Astrocyte of the hippocampus (primary cell): Measurements from ENCODE around the gene ZDHHC22.

ENCODE experiments used
- DNase-seq: peaks from one replicate; pipeline ENCODE4 v3.0.0; 2011; ENCODE audit warnings: low read depth, low spot score

The ZDHHC22 gene

DNA sequence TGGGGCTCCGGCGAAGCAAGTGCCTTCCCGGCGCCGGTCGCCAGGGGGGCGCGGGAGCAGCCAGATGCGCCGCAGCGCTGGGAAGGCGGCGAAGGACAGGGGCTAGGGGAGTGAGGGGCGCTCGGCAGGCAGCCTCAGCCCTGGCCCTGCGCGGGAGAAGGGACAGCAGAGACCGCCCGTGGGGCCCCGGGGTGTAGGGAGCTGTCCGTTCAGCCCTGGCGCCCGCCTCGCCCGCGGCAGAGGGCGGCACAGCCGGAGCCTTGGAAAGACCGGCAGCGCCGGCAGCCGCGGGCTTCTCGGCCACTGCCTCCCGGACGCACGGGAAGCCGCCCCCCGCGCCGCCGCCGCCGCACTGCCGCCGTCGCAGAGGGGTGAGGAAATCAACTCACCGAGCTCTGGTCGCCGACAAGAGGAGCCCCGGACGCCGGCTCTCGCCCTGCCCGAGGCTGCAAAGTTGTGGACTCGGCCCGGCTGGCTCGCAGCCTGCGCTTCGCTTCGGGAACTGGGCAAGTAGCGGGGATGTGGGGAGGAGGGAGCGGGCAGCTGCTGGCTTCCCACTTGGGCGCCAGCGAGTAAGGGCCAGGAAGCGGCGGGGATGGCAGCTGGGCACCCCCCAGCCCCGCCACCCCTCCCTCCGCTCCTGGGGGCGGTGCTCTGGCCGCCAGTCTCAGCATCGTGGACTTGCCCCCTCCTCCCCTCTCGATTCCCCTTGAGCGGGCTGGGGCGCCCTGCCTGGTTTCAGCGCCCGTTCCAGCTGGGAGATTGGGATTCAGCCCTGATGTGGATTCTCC, at the start of gene ZDHHC22:
ZDHHC22 (minus strand) TSS at position 578 of the 791 bp plus-strand sequence. CDS start 2,053 bp downstream, outside the sequence.
- peak; percentile 77 for DNase-seq

DNA sequence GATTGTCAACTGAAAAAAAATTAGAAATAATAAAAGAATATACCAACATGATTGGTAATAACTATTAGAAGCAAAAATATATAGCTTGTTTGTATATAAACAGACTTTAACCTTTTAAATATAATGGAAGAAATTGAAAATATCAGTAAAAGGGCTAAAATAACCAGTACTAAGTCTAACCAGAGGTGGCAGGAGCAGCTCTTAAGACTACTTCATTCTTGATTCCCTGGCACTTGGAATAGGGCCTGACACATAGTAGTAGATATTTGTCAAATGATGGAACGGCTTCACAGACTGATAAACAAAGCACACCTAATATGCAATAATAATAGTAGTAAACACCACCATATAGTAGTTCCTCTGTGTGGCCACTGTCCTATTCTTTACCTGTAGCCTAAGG, 49.4 kb upstream of the ZDHHC22 start:
- no peak for DNase-seq

DNA sequence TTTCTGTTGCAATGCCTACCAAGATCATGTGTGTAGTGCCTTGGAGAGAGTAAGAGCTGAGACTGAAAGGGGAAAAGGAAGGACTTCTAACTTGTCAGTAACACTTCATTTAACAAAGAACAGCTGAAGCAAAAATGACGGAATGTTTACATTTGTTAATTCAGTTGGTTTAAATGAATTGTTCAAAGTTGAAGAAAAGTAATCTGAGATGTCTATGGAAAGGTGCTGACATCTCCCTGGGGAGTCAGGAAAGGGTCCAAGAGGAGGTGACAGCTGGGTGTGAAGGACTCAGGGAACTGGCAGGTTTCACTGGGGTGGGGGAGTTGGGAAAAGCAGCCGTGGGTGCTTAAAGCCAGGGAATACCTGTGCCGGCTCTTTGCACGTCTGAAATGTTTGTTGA, 47.9 kb upstream of the ZDHHC22 start:
- no peak for DNase-seq

- DNase-seq, result no peak
Measured at GRCh38 chr14:77187649-77188012, 46.0 kb upstream of the ZDHHC22 start.

DNA sequence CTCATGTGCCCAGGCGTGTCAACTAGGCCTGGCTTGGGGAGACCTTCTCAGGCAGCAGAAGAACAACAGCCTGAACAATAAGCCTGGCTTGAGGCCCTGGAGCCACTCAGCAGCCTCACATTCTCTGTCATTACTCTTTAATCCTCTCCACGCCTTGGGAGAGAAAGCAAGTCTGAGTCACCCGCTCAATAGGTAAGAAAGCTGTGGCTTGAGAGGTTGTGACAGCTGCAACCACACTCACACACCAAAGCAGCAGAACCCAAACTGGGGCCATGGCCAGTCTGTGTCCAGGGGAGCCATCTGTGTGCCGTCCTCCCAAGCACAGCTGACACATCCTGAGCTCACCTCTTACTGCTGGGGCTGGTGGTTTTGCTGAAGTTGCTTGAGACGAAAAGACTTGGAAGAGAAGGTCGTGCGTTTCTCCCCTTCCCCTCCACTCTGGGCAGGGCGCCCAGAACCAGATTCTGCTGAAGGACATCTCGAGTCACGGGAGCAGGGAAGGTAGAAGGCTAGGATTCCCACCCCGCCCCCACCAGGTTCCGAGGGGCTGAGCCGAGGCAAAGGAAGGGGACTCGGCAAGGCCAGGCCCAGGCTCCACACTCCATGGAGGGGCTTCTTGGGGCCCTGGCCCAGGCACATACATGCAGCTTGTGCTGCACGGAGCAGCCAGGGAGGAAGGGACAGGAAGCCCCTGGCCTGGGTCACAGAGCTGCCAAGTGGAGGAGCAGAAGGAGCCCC, 45.5 kb upstream of the ZDHHC22 start:
- DNase-seq, result peak; percentile 88

- no peak for DNase-seq
Measured at GRCh38 chr14:77185093-77185465, 43.5 kb upstream of the ZDHHC22 start.

DNA sequence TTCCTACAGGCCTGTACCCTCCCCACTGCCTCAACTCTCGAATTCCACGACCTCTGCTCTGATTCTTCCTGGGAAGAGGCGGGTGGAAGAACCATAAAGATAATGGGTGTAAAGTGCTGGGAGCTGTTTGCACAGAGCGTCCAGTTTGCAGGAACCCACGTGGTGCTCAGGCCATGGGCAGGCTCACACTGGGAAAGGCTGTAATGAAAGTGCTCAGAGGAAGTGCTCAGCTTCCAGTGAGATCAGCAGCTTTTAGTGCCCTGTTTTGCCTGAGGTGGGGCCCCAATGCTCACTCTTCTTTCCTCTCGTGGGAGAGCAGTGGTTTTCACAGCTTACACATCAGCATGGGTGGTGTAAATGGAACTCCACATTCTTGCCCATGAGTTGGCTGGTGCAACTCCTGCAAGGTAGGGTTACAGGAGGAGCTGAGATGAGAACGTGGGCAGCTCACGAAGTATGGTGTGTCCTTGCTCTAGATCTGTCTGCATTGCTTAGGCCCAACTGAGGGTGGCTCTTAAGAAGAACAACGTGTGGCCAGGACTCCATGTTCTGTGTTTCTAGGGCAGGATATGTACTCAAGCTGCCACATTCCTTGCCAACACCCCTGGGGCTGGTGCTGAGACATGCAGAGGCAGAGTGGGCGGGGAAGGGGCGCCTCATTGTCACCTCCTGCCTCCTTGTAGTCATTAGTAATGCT, 43.0 kb upstream of the ZDHHC22 start:
- DNase-seq, result no peak

GRCh38 chr14:77183896-77184295, 42.3 kb upstream of the ZDHHC22 start:
- no peak for DNase-seq

DNA sequence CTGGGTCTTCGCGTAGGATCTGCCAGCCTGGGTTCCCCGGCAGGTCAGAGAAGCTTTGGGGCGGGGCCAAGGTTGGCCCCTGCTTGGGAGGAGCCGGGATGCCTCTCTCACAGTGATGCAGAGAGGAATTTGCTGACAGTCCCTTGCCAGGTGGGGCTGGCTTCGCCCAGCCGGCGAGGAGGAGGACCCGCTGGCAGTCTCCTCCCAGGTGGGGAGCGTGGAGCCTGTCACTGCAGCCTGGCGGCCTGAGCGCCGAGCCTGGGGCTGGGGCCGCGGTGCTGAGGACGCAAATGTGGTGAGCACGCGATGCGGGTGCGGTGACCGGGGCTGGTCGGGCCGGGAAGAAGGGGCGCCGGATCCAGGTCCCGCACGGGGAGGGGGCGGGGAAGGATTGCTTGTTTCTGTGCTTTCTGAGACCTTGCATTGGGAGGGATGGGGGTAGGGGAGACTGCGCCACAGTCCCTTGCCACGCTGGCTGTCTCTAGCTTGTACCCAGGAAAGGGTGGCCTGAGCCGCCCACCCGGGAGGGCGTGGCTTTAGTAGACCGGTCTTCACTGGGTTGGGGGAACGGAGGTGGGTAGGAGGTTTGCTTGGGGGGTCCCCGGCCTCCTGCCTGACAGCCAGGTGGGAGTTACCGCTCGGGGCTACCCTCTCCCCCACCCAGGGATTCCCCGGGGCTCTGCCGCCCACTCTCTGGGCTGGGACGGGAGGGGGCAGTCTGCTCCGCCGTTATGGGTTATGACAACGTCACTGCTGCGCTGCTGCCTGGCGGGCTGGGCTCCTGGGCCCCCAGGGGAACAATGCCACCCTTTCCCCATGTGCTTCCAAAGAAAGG, 40.2 kb upstream of the ZDHHC22 start, which contains the start of gene TMEM63C:
TMEM63C (plus strand) TSS at position 196 of the 835 bp plus-strand sequence. CDS start 37,016 bp downstream, outside the sequence.
- peak; percentile 76 for DNase-seq

DNA sequence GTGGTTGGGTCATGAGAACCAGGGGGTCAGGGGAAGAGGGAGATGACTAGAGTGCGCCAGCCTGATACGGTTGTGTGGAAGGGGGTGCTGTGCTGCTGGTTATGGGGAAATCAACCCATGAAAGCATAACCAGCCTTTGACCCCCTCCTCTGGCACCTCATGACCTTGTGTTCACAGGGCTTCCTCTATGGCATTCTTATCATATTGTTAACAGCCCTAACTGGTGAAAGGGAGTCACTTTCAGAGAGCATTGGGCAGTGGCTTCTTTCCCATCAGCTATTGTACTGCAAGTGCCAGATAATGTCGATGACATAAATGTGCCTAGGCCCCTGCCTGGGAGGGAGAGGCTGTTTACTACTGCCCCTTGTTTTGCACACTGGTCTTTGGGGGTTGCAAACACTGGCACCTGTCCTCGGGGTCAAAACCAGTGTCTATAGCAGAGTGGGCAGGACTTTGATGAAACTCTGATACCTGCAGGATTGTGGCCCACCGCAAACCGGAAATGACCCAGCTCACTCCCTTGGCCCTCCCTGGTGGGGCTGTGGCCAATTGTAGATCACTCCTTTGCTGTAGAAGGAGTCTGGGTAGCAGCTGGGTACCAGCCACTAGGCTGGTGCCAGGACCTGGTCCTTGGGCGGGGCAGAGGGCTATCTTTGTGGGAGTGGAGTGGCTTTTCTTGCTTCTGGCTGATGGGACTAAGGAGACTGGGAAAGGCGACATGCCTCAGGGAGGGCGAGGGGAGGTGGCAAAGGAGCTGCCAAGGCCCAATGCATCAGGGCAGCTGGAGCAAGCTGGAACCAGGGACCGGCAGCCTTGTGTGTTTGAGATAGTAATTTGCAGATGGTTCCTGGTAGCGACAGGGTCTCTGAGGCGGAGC, 39.4 kb upstream of the ZDHHC22 start:
- no peak for DNase-seq

GRCh38 chr14:77178656-77179055, 37.1 kb upstream of the ZDHHC22 start:
- no peak for DNase-seq

DNA sequence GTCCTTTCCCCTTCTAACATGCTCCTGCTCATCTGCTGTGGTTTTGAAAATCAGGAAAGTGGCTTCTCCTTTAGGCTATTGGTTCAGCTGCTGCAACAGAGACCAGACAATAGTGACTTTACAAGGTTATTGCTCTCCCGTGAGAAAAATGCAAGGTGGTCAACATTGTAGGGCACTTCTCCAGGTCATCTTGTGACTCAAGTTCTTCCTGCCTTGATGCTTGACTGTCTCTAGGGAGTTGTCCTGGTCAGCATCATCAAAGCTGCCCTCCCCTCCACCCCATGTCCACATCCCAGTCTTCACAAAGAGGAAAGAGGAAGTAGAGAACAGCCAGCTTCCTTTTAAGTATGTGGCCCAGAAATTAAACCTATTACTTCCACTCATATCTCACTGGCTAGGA, 36.1 kb upstream of the ZDHHC22 start:
- DNase-seq, result no peak

GRCh38 chr14:77175843-77176242, 34.3 kb upstream of the ZDHHC22 start:
- no peak for DNase-seq

GRCh38 chr14:77173911-77174617, 32.5 kb upstream of the ZDHHC22 start:
- peak; percentile 16 for DNase-seq

- no peak for DNase-seq
Measured at GRCh38 chr14:77172916-77173315, 31.3 kb upstream of the ZDHHC22 start.

DNA sequence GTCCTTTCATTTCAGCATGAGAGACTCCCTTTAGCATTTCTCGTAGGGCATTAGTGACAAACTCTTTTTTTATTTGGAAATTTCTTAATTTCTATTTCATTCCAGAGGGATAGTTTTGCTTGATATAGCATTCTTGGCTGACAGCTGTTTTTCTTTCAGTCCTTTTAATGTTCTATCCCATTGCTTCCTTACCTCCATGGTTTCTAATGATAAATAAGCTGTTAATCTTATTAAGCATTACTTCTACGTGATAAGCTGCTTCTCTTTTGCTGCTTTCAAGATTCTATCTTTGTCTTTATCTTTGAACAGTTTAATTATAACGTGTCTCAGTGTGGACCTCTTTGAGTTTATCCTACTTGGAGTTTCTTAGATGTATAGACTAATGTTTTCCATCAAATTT, 28.5 kb upstream of the ZDHHC22 start:
- DNase-seq, result no peak

- DNase-seq, result no peak
Measured at GRCh38 chr14:77161011-77161410, 19.4 kb upstream of the ZDHHC22 start.

GRCh38 chr14:77158882-77159255, 17.3 kb upstream of the ZDHHC22 start:
- DNase-seq, result no peak

DNA sequence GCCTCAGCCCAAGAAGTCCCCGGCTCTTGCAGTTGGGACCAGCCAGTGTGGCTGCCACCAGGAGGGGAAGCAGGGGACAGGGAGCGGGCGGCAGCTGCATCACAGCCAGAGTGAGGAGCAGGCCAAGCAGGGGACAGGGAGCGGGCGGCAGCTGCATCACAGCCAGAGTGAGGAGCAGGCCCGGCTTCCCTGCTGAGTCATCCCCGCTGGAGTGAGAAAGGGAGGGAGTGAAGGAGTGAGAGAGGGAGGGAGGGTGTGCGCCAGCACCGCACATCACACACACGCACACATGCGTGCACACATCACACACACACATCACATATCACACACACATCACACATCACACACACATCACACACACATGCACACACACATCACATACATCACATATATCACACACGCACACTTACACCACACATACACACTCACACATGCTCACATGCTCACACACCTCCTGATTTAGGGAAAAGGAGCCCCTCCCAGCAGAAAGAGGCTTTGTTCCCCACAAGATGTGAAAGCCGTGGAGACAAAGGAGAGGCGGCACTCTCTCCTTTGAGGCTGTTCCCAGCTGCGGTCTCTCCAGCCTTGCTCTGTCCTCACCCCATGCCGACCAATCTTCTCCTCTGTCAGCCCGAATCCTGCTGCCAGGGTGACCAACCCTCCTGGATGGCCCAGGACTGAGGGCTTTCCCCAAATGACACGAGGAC, 16.7 kb upstream of the ZDHHC22 start:
- DNase-seq, result peak; percentile 82
